Thoracic aorta (tissue), 2 donors: Measurements from ENCODE around the gene BCL11A. TPM values are rescaled to one million over a fixed set of nuclear protein-coding genes. Genes with fewer than 3 reads are reported as not detected.
"Not testable (repeated sequence)": the region's sequence is repeated elsewhere in the genome, so short reads cannot be mapped to it uniquely, and the experiment has no call there.

Source experiments
- ATAC-seq: fragments of 150-250 bp; one replicate; pipeline ENCODE4 v1.8.0; 2017; ENCODE audit warnings: low read depth; ENCODE audit not compliant: insufficient number of reproducible peaks, low FRiP score
- DNase-seq: peaks from one replicate; pipeline ENCODE4 v3.0.0-alpha.2; 2020; ENCODE audit warnings: low spot score
- H3K27ac ChIP-seq, 2 donors: fragments of 200-600 bp; sonication (generic); 1 replicate in 1 of 2; 2 replicates in 1 of 2; pipeline ENCODE4 v1.5.1; 2016; ENCODE audit warnings: mild to moderate bottlenecking in 2 of 2, moderate library complexity in 2 of 2
- H3K27me3 ChIP-seq: fragments of 200-600 bp; sonication (generic); replicated peaks from 2 replicates; pipeline ENCODE4 v1.6.0; 2016; ENCODE audit warnings: mild to moderate bottlenecking; ENCODE audit not compliant: insufficient read depth
- H3K36me3 ChIP-seq: fragments of 200-600 bp; sonication (generic); one replicate; pipeline ENCODE4 v1.5.1; 2016
- H3K4me1 ChIP-seq, 2 donors: fragments of 200-600 bp; sonication (generic); 1 replicate in 1 of 2; 2 replicates in 1 of 2; pipeline versions ENCODE4 v1.5.1 to v1.6.0; 2016; ENCODE audit warnings: low read depth in 2 of 2, mild to moderate bottlenecking in 1 of 2; ENCODE audit not compliant: control insufficient read depth in 1 of 2
- H3K4me3 ChIP-seq: fragments of 200-600 bp; sonication (generic); 2 replicates; pipeline ENCODE4 v1.5.1; 2016; ENCODE audit warnings: mild to moderate bottlenecking
- H3K9me3 ChIP-seq: fragments of 200-600 bp; sonication (generic); 2 replicates; pipeline ENCODE4 v1.5.1; 2016
- total RNA-seq, 2 donors: library from RNA; depleted of rRNA; stranded (reverse); fragments of >200 nt; gene quantifications; one replicate each; pipeline versions ENCODE4 v1.1.0 to v1.2.3, GENCODE V29; 2016
- TF ChIP-seq, protein P1 (sequence below): fragments of 200-600 bp; sonication (generic); IDR thresholded peaks from one replicate; pipeline ENCODE4 v1.5.1; 2019; ENCODE audit warnings: antibody characterized with exemption

The BCL11A gene
- total RNA-seq, 2 donors from 2014 or later = 0.41 to 0.99 TPM

DNA sequence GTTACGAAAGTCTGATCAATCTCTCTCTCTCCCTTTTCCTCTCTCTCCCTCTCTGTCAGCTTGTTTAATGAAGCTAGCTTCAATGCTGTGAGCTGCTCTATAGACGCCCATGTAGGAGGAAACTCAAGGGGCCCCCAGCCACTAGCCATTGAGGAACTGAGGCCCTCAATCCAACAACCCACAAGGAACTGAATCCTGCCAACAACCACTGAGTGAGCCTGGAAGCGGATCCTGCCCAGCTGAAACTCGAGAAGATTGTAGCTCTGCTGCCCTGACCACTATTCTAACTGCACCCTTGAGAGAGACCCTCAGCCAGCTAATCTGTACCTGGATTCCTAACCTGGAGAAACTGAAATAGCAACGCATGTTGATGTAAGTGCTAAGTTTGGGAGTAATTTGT lies 129.2 kb downstream of the BCL11A start:
- no peaks in the 10 kb centered on the region for H3K9me3 ChIP-seq
- H3K36me3 ChIP-seq = no peaks in the 10 kb centered on the region
- H3K27ac ChIP-seq = no peak overlapping the region
- H3K27me3 ChIP-seq = no peaks in the 10 kb centered on the region
- no peak for DNase-seq
- no peak overlapping the region for H3K4me3 ChIP-seq
- ATAC-seq = no peak
- H3K4me1 ChIP-seq = no peaks in the 10 kb centered on the region
- TF ChIP-seq, protein P1, sequence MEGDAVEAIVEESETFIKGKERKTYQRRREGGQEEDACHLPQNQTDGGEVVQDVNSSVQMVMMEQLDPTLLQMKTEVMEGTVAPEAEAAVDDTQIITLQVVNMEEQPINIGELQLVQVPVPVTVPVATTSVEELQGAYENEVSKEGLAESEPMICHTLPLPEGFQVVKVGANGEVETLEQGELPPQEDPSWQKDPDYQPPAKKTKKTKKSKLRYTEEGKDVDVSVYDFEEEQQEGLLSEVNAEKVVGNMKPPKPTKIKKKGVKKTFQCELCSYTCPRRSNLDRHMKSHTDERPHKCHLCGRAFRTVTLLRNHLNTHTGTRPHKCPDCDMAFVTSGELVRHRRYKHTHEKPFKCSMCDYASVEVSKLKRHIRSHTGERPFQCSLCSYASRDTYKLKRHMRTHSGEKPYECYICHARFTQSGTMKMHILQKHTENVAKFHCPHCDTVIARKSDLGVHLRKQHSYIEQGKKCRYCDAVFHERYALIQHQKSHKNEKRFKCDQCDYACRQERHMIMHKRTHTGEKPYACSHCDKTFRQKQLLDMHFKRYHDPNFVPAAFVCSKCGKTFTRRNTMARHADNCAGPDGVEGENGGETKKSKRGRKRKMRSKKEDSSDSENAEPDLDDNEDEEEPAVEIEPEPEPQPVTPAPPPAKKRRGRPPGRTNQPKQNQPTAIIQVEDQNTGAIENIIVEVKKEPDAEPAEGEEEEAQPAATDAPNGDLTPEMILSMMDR = no peak

DNA sequence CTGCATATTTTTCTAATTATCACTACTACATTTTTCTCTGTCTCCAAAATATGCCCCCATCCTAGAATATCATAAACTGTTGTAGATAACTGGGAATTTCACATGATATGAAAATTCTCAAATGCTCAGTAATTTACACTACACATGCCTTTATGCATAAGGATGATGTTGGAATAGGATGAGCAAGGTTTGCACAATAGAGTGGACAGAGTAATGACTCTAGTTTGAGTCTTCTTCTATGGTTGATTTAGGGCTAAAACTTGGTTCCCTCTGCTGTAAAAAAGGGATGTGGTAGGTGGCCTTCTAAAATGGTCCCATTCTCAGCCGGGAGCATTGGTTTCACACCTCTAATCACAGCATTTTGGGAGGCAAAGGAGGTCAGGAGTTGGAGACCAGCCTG lies 129.9 kb downstream of the BCL11A start:
- Histone ChIP-seq H3K27ac (no peak overlapping the region), H3K9me3 (no peaks in the 10 kb centered on the region), H3K4me3 (no peak overlapping the region), H3K4me1 (no peaks in the 10 kb centered on the region), H3K27me3 (no peaks in the 10 kb centered on the region), H3K36me3 (no peaks in the 10 kb centered on the region)
- no peak for DNase-seq
- TF ChIP-seq, protein P1 = no peak
- no peak for ATAC-seq

DNA sequence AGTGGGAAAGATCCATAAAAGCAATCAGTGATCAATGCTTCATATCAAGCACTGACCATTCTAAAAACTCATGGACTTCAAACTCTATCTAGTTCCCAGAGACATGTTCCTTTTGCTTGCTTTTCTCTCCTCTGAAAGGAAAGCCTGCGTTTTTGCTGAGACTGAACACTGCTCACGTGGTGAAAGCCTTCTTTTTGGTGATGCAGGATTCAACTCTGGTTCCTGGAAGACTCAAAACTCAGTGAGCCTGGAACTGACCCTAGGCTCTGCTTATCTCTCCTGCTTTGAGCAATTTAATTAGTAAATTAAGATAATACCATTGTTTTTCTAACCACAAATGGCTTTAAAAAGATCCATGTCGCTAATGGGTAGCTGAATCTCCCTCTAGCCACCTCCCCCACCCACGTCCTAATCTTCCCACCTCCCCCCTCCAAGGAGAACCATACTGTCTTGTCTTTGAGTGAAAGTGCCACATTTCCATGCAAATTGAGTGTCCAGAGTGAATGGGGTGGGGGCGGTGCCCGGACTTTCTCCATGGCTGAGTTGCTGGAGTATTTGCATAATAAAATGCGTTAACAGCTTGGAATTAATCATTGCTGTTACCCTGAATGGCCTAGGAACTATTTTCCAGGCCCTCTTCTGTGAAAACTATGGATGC lies 130.5 kb downstream of the BCL11A start:
- ATAC-seq (no peak), DNase-seq (no peak)
- Histone ChIP-seq H3K9me3 (no peaks in the 10 kb centered on the region), H3K27ac (no peak overlapping the region), H3K36me3 (no peaks in the 10 kb centered on the region), H3K27me3 (no peaks in the 10 kb centered on the region), H3K4me3 (no peak overlapping the region), H3K4me1 (no peaks in the 10 kb centered on the region)
- TF ChIP-seq, protein P1 = no peak

DNA sequence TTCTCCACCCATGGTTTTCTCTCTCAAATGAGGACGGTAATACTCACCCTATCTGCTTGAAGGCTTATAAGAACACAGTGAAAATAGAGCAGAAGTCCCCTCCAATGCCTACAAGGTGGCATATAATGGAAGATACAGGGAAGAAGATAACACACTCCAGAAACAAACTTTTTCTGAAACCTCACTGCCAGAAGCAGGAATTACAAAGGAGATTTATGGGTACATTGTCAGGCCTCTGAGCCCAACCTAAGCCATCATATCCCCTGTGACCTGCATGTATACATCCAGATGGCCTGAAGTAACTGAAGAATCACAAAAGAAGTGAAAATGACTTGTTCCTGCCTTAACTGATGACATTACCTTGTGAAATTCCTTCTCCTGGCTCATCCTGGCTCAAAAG lies 136.2 kb downstream of the BCL11A start:
- not testable (repeated sequence) for H3K4me3 ChIP-seq, DNase-seq, H3K4me1 ChIP-seq, ATAC-seq, H3K27ac ChIP-seq, H3K27me3 ChIP-seq, H3K36me3 ChIP-seq, H3K9me3 ChIP-seq

DNA sequence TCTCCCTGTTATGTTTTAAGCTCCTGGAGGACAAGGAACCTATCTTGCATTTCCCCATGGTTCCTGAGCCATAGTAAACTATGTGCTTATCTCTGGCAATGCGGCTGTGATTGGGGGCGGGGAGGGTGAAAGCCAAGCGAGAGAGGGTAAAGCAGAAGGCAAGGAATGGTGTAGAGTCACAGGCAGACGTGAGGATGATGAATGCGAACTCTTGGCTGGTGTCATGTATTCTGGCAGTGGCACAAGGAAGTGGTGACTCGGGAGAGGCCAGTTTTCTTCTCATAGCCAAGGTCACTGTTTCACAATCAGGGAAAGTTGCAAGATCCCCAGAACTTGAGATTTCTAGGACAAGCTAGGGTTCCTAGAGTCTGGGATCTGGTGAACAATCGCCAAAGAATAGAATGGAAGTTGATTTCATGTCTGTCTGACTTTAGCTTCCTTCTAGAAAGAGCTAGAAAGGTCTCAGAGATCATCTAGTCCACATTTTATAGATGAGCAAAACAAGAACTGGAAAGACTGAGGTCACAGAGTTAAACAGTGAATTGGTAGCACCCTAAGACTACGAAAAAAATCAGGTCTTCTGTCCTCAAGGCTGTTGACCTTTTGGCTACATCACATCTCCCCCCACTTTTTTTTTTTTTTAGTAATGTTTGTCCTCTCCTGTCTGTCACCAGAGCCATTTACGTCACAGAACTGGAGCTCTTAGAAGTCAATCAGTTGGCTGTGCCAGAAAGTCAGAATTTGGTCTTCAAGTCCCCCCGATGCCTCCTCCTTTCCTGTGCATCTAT lies 137.0 kb downstream of the BCL11A start:
- Histone ChIP-seq H3K4me3 (no peak overlapping the region), H3K27me3 (no peaks in the 10 kb centered on the region), H3K4me1 (no peaks in the 10 kb centered on the region), H3K36me3 (no peaks in the 10 kb centered on the region), H3K27ac (no peak overlapping the region), H3K9me3 (no peaks in the 10 kb centered on the region)
- DNase-seq (no peak), ATAC-seq (no peak)
- TF ChIP-seq, protein P1 = no peak
